WTC11 (cell line): ENCODE data around the gene GAS2. TPM values are rescaled to one million over a fixed set of nuclear protein-coding genes. Genes with fewer than 3 reads are reported as not detected.

Experiments
- ATAC-seq: fragments of 200-7000 bp; cut with Tn5 transposase; 2 replicates; pipeline ENCODE4 v1.10.0; 2021; ENCODE audit warnings: mild to moderate bottlenecking, moderate library complexity
- CTCF ChIA-PET: fragments of 300-600 bp; sonication (Branson Sonifier 250); formaldehyde crosslinking; loops from one replicate; lab custom pipeline; 2021; ENCODE audit warnings: antibody characterized with exemption; lab: Charles Lee
- POLR2A ChIA-PET: fragments of 350-600 bp; sonication (Branson Sonifier 250); formaldehyde crosslinking; loops from one replicate; lab custom pipeline; 2021; ENCODE audit warnings: antibody characterized with exemption; lab: Charles Lee
- DNase-seq: peaks from one replicate; pipeline ENCODE4 v3.0.0; 2021; ENCODE audit warnings: low spot score
- H3K27ac Mint-ChIP-seq: 2 replicates; pipeline ENCODE4 v1.8.0; 2021; ENCODE audit warnings: mixed read lengths
- H3K27me3 Mint-ChIP-seq: 2 replicates; pipeline ENCODE4 v1.8.0; 2021; ENCODE audit warnings: low read depth, mild to moderate bottlenecking, moderate library complexity, mixed read lengths
- H3K36me3 Mint-ChIP-seq: 2 replicates; pipeline ENCODE4 v1.8.0; 2021; ENCODE audit warnings: mixed read lengths
- H3K4me1 Mint-ChIP-seq: 2 replicates; pipeline ENCODE4 v1.8.0; 2022; ENCODE audit warnings: mixed read lengths
- H3K4me3 Mint-ChIP-seq: 2 replicates; pipeline ENCODE4 v1.8.0; 2021; ENCODE audit warnings: mild to moderate bottlenecking, moderate library complexity, mixed read lengths
- H3K9me3 Mint-ChIP-seq: 2 replicates; pipeline ENCODE4 v1.8.0; 2021; ENCODE audit warnings: mixed read lengths
- AR ChIP-seq: fragments of 250-450 bp; sonication (Bioruptor Pico); IDR thresholded peaks from 2 replicates; pipeline ENCODE4 v1.9.0; 2021; ENCODE audit warnings: mild to moderate bottlenecking
- CREM ChIP-seq: sonication (generic); formaldehyde crosslinking; IDR thresholded peaks from 2 replicates; pipeline ENCODE4 v1.8.1; 2022; ENCODE audit warnings: mild to moderate bottlenecking, missing genetic modification reagents, moderate library complexity
- GTF2I ChIP-seq: fragments of 250-450 bp; sonication (Bioruptor Pico); conservative IDR thresholded peaks from 2 replicates; pipeline ENCODE4 v1.4.0; 2021; ENCODE audit warnings: mild to moderate bottlenecking
- JAZF1 ChIP-seq: fragments of 250-450 bp; sonication (Bioruptor Pico); IDR thresholded peaks from 2 replicates; pipeline ENCODE4 v1.9.0; 2021; ENCODE audit warnings: moderate library complexity, mild to moderate bottlenecking, inconsistent platforms
- KAT7 ChIP-seq: sonication (generic); formaldehyde crosslinking; IDR thresholded peaks from 2 replicates; pipeline ENCODE4 v1.8.1; 2023; ENCODE audit warnings: missing genetic modification reagents, mild to moderate bottlenecking, borderline replicate concordance
- MYBL2 ChIP-seq: sonication (generic); formaldehyde crosslinking; IDR thresholded peaks from 2 replicates; pipeline ENCODE4 v1.8.1; 2023; ENCODE audit warnings: mild to moderate bottlenecking, moderate library complexity, missing genetic modification reagents
- PREB ChIP-seq: sonication (generic); formaldehyde crosslinking; IDR thresholded peaks from 2 replicates; pipeline ENCODE4 v1.8.1; 2022; ENCODE audit warnings: mild to moderate bottlenecking, missing genetic modification reagents, moderate library complexity, borderline replicate concordance
- TEAD1 ChIP-seq: sonication (generic); formaldehyde crosslinking; IDR thresholded peaks from 2 replicates; pipeline ENCODE4 v1.8.0; 2022; ENCODE audit warnings: mild to moderate bottlenecking, missing genetic modification reagents
- TEAD4 ChIP-seq: sonication (generic); formaldehyde crosslinking; IDR thresholded peaks from 2 replicates; pipeline ENCODE4 v1.8.0; 2022; ENCODE audit warnings: mild to moderate bottlenecking, missing genetic modification reagents
- ZBTB21 ChIP-seq: sonication (generic); formaldehyde crosslinking; IDR thresholded peaks from 2 replicates; pipeline ENCODE4 v1.8.1; 2023; ENCODE audit warnings: mild to moderate bottlenecking, missing genetic modification reagents, borderline replicate concordance
- ZNF138 ChIP-seq: sonication (generic); formaldehyde crosslinking; conservative IDR thresholded peaks from 2 replicates; pipeline ENCODE4 v1.8.1; 2022; ENCODE audit warnings: mild to moderate bottlenecking, moderate library complexity, missing genetic modification reagents
- ZNF263 ChIP-seq: sonication (generic); formaldehyde crosslinking; IDR thresholded peaks from 2 replicates; pipeline ENCODE4 v1.8.1; 2022; ENCODE audit warnings: low read depth, mild to moderate bottlenecking, moderate library complexity, missing genetic modification reagents
- ZNF281 ChIP-seq: sonication (generic); formaldehyde crosslinking; IDR thresholded peaks from 2 replicates; pipeline ENCODE4 v1.8.0; 2023; ENCODE audit warnings: mild to moderate bottlenecking, missing genetic modification reagents
- ZNF423 ChIP-seq: fragments of 250-450 bp; sonication (Bioruptor Pico); IDR thresholded peaks from 2 replicates; pipeline ENCODE4 v2.1.2; 2022; ENCODE audit warnings: mild to moderate bottlenecking, moderate library complexity
- ZNF512 ChIP-seq: sonication (generic); formaldehyde crosslinking; IDR thresholded peaks from 2 replicates; pipeline ENCODE4 v1.8.1; 2022; ENCODE audit warnings: missing genetic modification reagents, borderline replicate concordance
- ZNF532 ChIP-seq: fragments of 250-450 bp; sonication (Bioruptor Pico); IDR thresholded peaks from 2 replicates; pipeline ENCODE4 v1.9.0; 2021; ENCODE audit warnings: mild to moderate bottlenecking, borderline replicate concordance
- total RNA-seq: library from RNA; stranded (reverse); gene quantifications from 3 replicates; pipeline ENCODE4 v1.2.3, GENCODE V29; 2021

Gene GAS2
- total RNA-seq, 1 experiment from 2014 or later, result 1.8 TPM

- TF ChIP-seq ZNF281 (CRISPR knock-in tag) (no peak), GTF2I (CRISPR knock-in tag) (no peak), MYBL2 (no peak)
Observed at GRCh38 chr11:22778642-22779041, 112.2 kb downstream of the GAS2 start (continued).

- peaks cover 7% of the 10 kb centered on the region for H3K9me3 Mint-ChIP-seq
- no peak overlapping the region for H3K27ac Mint-ChIP-seq
- no peaks in the 10 kb centered on the region for H3K27me3 Mint-ChIP-seq
- ChIA-PET POLR2A (no interaction called here), CTCF (no interaction called here)
- DNase-seq (no peak), ATAC-seq (no peak)
- TF ChIP-seq ZNF138 (CRISPR knock-in tag), result no peak
- no peak for TF ChIP-seq ZBTB21
- no peak for TF ChIP-seq ZNF423 (CRISPR knock-in tag)
- TF ChIP-seq CREM (CRISPR knock-in tag), result no peak
- no peaks in the 10 kb centered on the region for H3K36me3 Mint-ChIP-seq
- H3K4me1 Mint-ChIP-seq, result peaks cover 10% of the 10 kb centered on the region
- no peak overlapping the region for H3K4me3 Mint-ChIP-seq
Observed at GRCh38 chr11:22779850-22780249, 113.4 kb downstream of the GAS2 start.

GRCh38 chr11:22780952-22781593 lies 114.7 kb downstream of the GAS2 start:
- Mint-ChIP-seq H3K4me3 (no peak overlapping the region), H3K4me1 (peaks cover 10% of the 10 kb centered on the region), H3K27me3 (no peaks in the 10 kb centered on the region), H3K9me3 (peaks cover 7% of the 10 kb centered on the region), H3K27ac (no peak overlapping the region), H3K36me3 (no peaks in the 10 kb centered on the region)
- DNase-seq (no peak), ATAC-seq (no peak)
- CTCF ChIA-PET, result interaction anchor here (1.0 kb wide), 1 partner anchor 437 kb away, joined by 3 read pairs; no protein-coding TSS in a partner anchor
- POLR2A ChIA-PET, result no interaction called here
- TF ChIP-seq CREM (CRISPR knock-in tag) (no peak), ZNF532 (no peak), TEAD4 (CRISPR knock-in tag) (no peak), ZNF512 (CRISPR knock-in tag) (no peak), ZNF263 (CRISPR knock-in tag) (no peak), JAZF1 (CRISPR knock-in tag) (no peak), AR (CRISPR knock-in tag) (no peak), KAT7 (CRISPR knock-in tag) (no peak), TEAD1 (no peak), PREB (CRISPR knock-in tag) (no peak)
